ENCODE measurements around the gene MYH10.

Gene MYH10

GRCh38 chr17:8459107-8459506 is 171.4 kb downstream of the MYH10 start:
- Histone ChIP-seq H3K4me1 (ENCODE audit: insufficient read depth, low read length) (no peaks in the 10 kb centered on the region), H3K36me3 (ENCODE audit: insufficient read depth, low read length) (peaks cover 93% of the 10 kb centered on the region), H3K4me2 (ENCODE audit: insufficient read depth, low read length) (no peak overlapping the region), H3K27me3 (ENCODE audit: insufficient read depth, low read length, poor library complexity) (no peaks in the 10 kb centered on the region), H3K4me3 (ENCODE audit: low read depth in 1 of 2, low read length in 2 of 2) (no peak overlapping the region), H3K27ac (ENCODE audit: low read length) (no peak overlapping the region), H3K9me3 (ENCODE audit: insufficient read depth, low read length, severe bottlenecking) (no peaks in the 10 kb centered on the region), H4K20me1 (ENCODE audit: insufficient read depth, low read length) (peaks cover 6% of the 10 kb centered on the region; the same call in 1 of the 2 replicates), H3K79me2 (ENCODE audit: insufficient read depth, low read length) (peaks cover 12% of the 10 kb centered on the region), H3K9ac (ENCODE audit: low read depth, low read length) (no peak overlapping the region), H2AFZ (ENCODE audit: low read depth, low read length) (no peak overlapping the region)
- DNase-seq (no peak), ATAC-seq (ENCODE audit: insufficient read depth, low read depth) (no peak)
- no peak for TF ChIP-seq CTCF (IDR thresholded peaks at IDR 0.05; ENCODE audit: borderline replicate concordance, extremely low read depth, low read length, poor library complexity, severe bottlenecking)
- TF ChIP-seq EZH2 (IDR thresholded peaks at IDR 0.05; ENCODE audit: borderline replicate concordance, low read depth, low read length, severe bottlenecking), result no peak

- TF ChIP-seq CTCF (IDR thresholded peaks at IDR 0.05; ENCODE audit: borderline replicate concordance, extremely low read depth, low read length, poor library complexity, severe bottlenecking) (no peak), EZH2 (IDR thresholded peaks at IDR 0.05; ENCODE audit: borderline replicate concordance, low read depth, low read length, severe bottlenecking) (no peak)
- Histone ChIP-seq H3K9me3 (ENCODE audit: insufficient read depth, low read length, severe bottlenecking) (no peaks in the 10 kb centered on the region), H4K20me1 (ENCODE audit: insufficient read depth, low read length) (peaks cover 3% of the 10 kb centered on the region; the same call in 1 of the 2 replicates)
Observed at GRCh38 chr17:8458128-8458527, 172.4 kb downstream of the MYH10 start.

GRCh38 chr17:8455665-8456209 is 174.8 kb downstream of the MYH10 start:
- Histone ChIP-seq H3K79me2 (ENCODE audit: insufficient read depth, low read length) (no peaks in the 10 kb centered on the region), H3K4me1 (ENCODE audit: insufficient read depth, low read length) (no peaks in the 10 kb centered on the region), H3K27me3 (ENCODE audit: insufficient read depth, low read length, poor library complexity) (no peaks in the 10 kb centered on the region), H3K9ac (ENCODE audit: low read depth, low read length) (no peak overlapping the region), H3K4me3 (ENCODE audit: low read depth in 1 of 2, low read length in 2 of 2) (no peak overlapping the region), H2AFZ (ENCODE audit: low read depth, low read length) (no peak overlapping the region), H3K4me2 (ENCODE audit: insufficient read depth, low read length) (no peak overlapping the region), H3K27ac (ENCODE audit: low read length) (no peak overlapping the region), H4K20me1 (ENCODE audit: insufficient read depth, low read length) (no peaks in the 10 kb centered on the region), H3K9me3 (ENCODE audit: insufficient read depth, low read length, severe bottlenecking) (no peaks in the 10 kb centered on the region), H3K36me3 (ENCODE audit: insufficient read depth, low read length) (peaks cover 86% of the 10 kb centered on the region)
- TF ChIP-seq EZH2 (IDR thresholded peaks at IDR 0.05; ENCODE audit: borderline replicate concordance, low read depth, low read length, severe bottlenecking) (no peak), CTCF (IDR thresholded peaks at IDR 0.05; ENCODE audit: borderline replicate concordance, extremely low read depth, low read length, poor library complexity, severe bottlenecking) (no peak)
- no peak for ATAC-seq (ENCODE audit: insufficient read depth, low read depth)
- DNase-seq, result no peak

More at GRCh38 chr17:8458128-8458527, 172.4 kb downstream of the MYH10 start:
- DNase-seq (no peak), ATAC-seq (ENCODE audit: insufficient read depth, low read depth) (no peak)
- Histone ChIP-seq H3K79me2 (ENCODE audit: insufficient read depth, low read length) (peaks cover 4% of the 10 kb centered on the region; the same call in 1 of the 2 replicates), H3K4me1 (ENCODE audit: insufficient read depth, low read length) (no peaks in the 10 kb centered on the region), H2AFZ (ENCODE audit: low read depth, low read length) (no peak overlapping the region), H3K4me3 (ENCODE audit: low read depth in 1 of 2, low read length in 2 of 2) (no peak overlapping the region), H3K27me3 (ENCODE audit: insufficient read depth, low read length, poor library complexity) (no peaks in the 10 kb centered on the region), H3K27ac (ENCODE audit: low read length) (no peak overlapping the region), H3K9ac (ENCODE audit: low read depth, low read length) (no peak overlapping the region), H3K36me3 (ENCODE audit: insufficient read depth, low read length) (peaks cover 89% of the 10 kb centered on the region), H3K4me2 (ENCODE audit: insufficient read depth, low read length) (no peak overlapping the region)

Data from DND-41 (cell line).